Fibroblast of villous mesenchyme (primary cell): Measurements from ENCODE around the gene CDKN1B. TPM values are rescaled to one million over a fixed set of nuclear protein-coding genes. Genes with fewer than 3 reads are reported as not detected.

ENCODE experiments used
- DNase-seq: peaks from one replicate; pipeline ENCODE4 v3.0.0-alpha.2; 2010; ENCODE audit warnings: low read depth
- H3K4me3 ChIP-seq: 2 replicates; pipeline ENCODE4 v1.5.1; 2011; ENCODE audit warnings: low read depth, mild to moderate bottlenecking, low read length
- total RNA-seq: library from RNA; depleted of rRNA; stranded (reverse); fragments of >200 nt; gene quantifications from 2 replicates; pipeline ENCODE4 v1.2.3, GENCODE V29; 2012
- TF ChIP-seq, protein P1 (sequence below): IDR thresholded peaks from 2 replicates; pipeline ENCODE4 v1.5.1; 2012; ENCODE audit warnings: low read depth, mild to moderate bottlenecking, low read length; ENCODE audit not compliant: insufficient read depth

CDKN1B gene
- total RNA-seq, 1 donor = 56.6 TPM

- H3K4me3 ChIP-seq = no peak overlapping the region
- TF ChIP-seq, protein P1, sequence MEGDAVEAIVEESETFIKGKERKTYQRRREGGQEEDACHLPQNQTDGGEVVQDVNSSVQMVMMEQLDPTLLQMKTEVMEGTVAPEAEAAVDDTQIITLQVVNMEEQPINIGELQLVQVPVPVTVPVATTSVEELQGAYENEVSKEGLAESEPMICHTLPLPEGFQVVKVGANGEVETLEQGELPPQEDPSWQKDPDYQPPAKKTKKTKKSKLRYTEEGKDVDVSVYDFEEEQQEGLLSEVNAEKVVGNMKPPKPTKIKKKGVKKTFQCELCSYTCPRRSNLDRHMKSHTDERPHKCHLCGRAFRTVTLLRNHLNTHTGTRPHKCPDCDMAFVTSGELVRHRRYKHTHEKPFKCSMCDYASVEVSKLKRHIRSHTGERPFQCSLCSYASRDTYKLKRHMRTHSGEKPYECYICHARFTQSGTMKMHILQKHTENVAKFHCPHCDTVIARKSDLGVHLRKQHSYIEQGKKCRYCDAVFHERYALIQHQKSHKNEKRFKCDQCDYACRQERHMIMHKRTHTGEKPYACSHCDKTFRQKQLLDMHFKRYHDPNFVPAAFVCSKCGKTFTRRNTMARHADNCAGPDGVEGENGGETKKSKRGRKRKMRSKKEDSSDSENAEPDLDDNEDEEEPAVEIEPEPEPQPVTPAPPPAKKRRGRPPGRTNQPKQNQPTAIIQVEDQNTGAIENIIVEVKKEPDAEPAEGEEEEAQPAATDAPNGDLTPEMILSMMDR = no peak
- DNase-seq = no peak
Measured at GRCh38 chr12:12747278-12747677, 30.1 kb downstream of the CDKN1B start.

DNA sequence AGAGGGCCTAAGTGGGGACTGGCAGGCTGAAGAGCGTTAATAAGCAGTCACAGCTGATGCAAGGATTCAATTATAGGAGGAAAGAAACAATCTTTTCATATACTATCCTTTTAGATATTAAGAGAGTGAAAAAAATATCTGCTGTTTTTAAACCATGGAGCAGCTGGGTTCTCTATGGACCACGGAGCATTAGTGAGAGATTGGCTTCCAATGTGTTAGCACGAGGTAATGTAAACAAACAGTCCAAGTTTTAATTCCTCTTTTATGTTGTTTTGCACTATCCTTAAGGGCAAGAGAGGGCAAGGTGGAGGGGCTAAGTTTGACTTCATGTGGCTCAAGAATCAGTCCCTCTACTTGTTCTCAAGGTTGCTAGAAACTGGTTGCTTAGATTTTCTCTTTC, 30.9 kb downstream of the CDKN1B start:
- no peak for DNase-seq
- H3K4me3 ChIP-seq = no peak overlapping the region
- TF ChIP-seq, protein P1 = no peak

- TF ChIP-seq, protein P1 = no peak
- peak; percentile 84 for DNase-seq
- peak overlapping the region; percentile 52 for H3K4me3 ChIP-seq
Measured at GRCh38 chr12:12749433-12749832, 32.3 kb downstream of the CDKN1B start.

DNA sequence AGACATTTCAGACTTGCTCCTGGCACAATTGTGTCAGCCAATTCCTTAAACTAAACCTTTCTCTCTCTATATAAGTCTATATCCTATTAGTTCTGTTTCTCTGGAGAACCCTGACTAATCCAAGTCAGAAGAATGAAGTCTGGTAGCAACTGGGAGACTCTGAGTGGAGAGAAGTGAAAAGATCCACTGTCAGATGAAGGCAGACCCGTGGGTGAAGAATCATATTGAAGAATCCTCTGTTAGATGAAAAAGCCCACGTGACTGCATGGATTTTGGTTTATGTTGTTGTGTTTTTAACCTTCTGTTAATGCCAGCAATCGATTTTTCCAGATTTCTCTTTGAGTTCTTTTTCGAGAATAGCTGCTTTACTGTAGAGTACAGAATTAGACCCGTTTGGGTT, 38.8 kb downstream of the CDKN1B start:
- TF ChIP-seq, protein P1 = no peak
- no peak overlapping the region for H3K4me3 ChIP-seq
- DNase-seq = no peak

GRCh38 chr12:12757121-12757520, 40.0 kb downstream of the CDKN1B start:
- TF ChIP-seq, protein P1 = no peak
- H3K4me3 ChIP-seq = no peak overlapping the region
- no peak for DNase-seq

GRCh38 chr12:12759234-12759915, 42.2 kb downstream of the CDKN1B start:
- TF ChIP-seq, protein P1 = no peak
- DNase-seq = no peak
- no peak overlapping the region for H3K4me3 ChIP-seq

GRCh38 chr12:12764824-12765223, 47.7 kb downstream of the CDKN1B start:
- TF ChIP-seq, protein P1 = no peak
- no peak for DNase-seq
- no peak overlapping the region for H3K4me3 ChIP-seq
